Endothelial cell (in vitro differentiated cells): ENCODE data around the gene KMT2C. TPM values are rescaled to one million over a fixed set of nuclear protein-coding genes. Genes with fewer than 3 reads are reported as not detected.

ENCODE experiments used
- DNase-seq: peaks from one replicate; pipeline ENCODE4 v3.0.0; 2021; ENCODE audit warnings: low spot score
- H3K27ac Mint-ChIP-seq: one replicate; pipeline ENCODE4 v1.8.0; 2021; ENCODE audit warnings: mixed read lengths, inconsistent platforms; ENCODE audit not compliant: unreplicated experiment
- H3K27me3 Mint-ChIP-seq: one replicate; pipeline ENCODE4 v1.8.0; 2021; ENCODE audit warnings: mild to moderate bottlenecking, moderate library complexity, mixed read lengths, inconsistent platforms; ENCODE audit not compliant: unreplicated experiment
- H3K36me3 Mint-ChIP-seq: one replicate; pipeline ENCODE4 v1.8.0; 2021; ENCODE audit warnings: mild to moderate bottlenecking, low read depth, mixed read lengths, inconsistent platforms; ENCODE audit not compliant: unreplicated experiment
- H3K4me1 Mint-ChIP-seq: one replicate; pipeline ENCODE4 v1.8.0; 2021; ENCODE audit warnings: mild to moderate bottlenecking, mixed read lengths, inconsistent platforms; ENCODE audit not compliant: unreplicated experiment
- H3K4me3 Mint-ChIP-seq: one replicate; pipeline ENCODE4 v1.8.0; 2021; ENCODE audit warnings: mild to moderate bottlenecking, mixed read lengths, inconsistent platforms; ENCODE audit not compliant: unreplicated experiment
- H3K9me3 Mint-ChIP-seq: one replicate; pipeline ENCODE4 v1.8.0; 2021; ENCODE audit warnings: mixed read lengths, inconsistent platforms; ENCODE audit not compliant: unreplicated experiment
- CTCF ChIP-seq: fragments of 200-600 bp; sonication (generic); IDR thresholded peaks from one replicate; pipeline ENCODE4 v1.5.0; 2021; ENCODE audit warnings: antibody characterized with exemption; ENCODE audit not compliant: unreplicated experiment
- total RNA-seq: library from RNA; stranded (reverse); fragmentation: NEBNext Ultra II Directional; extraction: Animal tissue kit (Norgen Biotek cat#: 25700); gene quantifications from one replicate; pipeline ENCODE4 v1.2.1, GENCODE V29; 2021; ENCODE audit not compliant: unreplicated experiment

Gene KMT2C
- total RNA-seq, 1 donor from 2014 or later: 59.8 TPM

GRCh38 chr7:152103691-152104090 lies 332.1 kb downstream of the KMT2C start:
- Mint-ChIP-seq H3K4me1 (no peaks in the 10 kb centered on the region), H3K9me3 (no peaks in the 10 kb centered on the region), H3K27me3 (peaks cover 3% of the 10 kb centered on the region), H3K36me3 (peaks cover 20% of the 10 kb centered on the region), H3K27ac (no peak overlapping the region), H3K4me3 (no peak overlapping the region)
- TF ChIP-seq CTCF: no peak
- DNase-seq: no peak

GRCh38 chr7:152103066-152103465 lies 332.7 kb downstream of the KMT2C start:
- Mint-ChIP-seq H3K4me1 (no peaks in the 10 kb centered on the region), H3K27me3 (peaks cover 3% of the 10 kb centered on the region), H3K27ac (no peak overlapping the region), H3K36me3 (peaks cover 20% of the 10 kb centered on the region), H3K4me3 (no peak overlapping the region), H3K9me3 (no peaks in the 10 kb centered on the region)
- DNase-seq: no peak
- no peak for TF ChIP-seq CTCF

GRCh38 chr7:152097330-152097729 lies 338.5 kb downstream of the KMT2C start:
- Mint-ChIP-seq H3K27ac (no peak overlapping the region), H3K4me1 (no peaks in the 10 kb centered on the region), H3K36me3 (peaks cover 9% of the 10 kb centered on the region), H3K27me3 (peaks cover 3% of the 10 kb centered on the region), H3K4me3 (no peak overlapping the region), H3K9me3 (no peaks in the 10 kb centered on the region)
- no peak for DNase-seq
- TF ChIP-seq CTCF: no peak

- TF ChIP-seq CTCF: no peak
- Mint-ChIP-seq H3K9me3 (no peaks in the 10 kb centered on the region), H3K27me3 (peaks cover 4% of the 10 kb centered on the region), H3K36me3 (peaks cover 2% of the 10 kb centered on the region), H3K27ac (no peak overlapping the region), H3K4me1 (no peaks in the 10 kb centered on the region), H3K4me3 (no peak overlapping the region)
- no peak for DNase-seq
Measured at GRCh38 chr7:152095771-152096170, 340.0 kb downstream of the KMT2C start.

- no peak for DNase-seq
- TF ChIP-seq CTCF: no peak
- H3K9me3 Mint-ChIP-seq: no peaks in the 10 kb centered on the region
- peaks cover 9% of the 10 kb centered on the region for H3K36me3 Mint-ChIP-seq
- no peak overlapping the region for H3K27ac Mint-ChIP-seq
- peaks cover 6% of the 10 kb centered on the region for H3K27me3 Mint-ChIP-seq
- no peak overlapping the region for H3K4me3 Mint-ChIP-seq
- H3K4me1 Mint-ChIP-seq: no peaks in the 10 kb centered on the region
Measured at GRCh38 chr7:152093717-152094116, 342.1 kb downstream of the KMT2C start.
